ENCODE data around the gene CERS5.

CERS5 gene

GRCh38 chr12:50120521-50120920 lies 46.6 kb downstream of the CERS5 start:
- FAIRE-seq (peak; percentile 91), DNase-seq (ENCODE audit: insufficient read length, low spot score) (peak; percentile 88)
- TF ChIP-seq CTCF (IDR thresholded peaks at IDR 0.05; ENCODE audit: insufficient read depth, missing control alignments): no peak

- DNase-seq (ENCODE audit: insufficient read length, low spot score) (no peak), FAIRE-seq (no peak)
- TF ChIP-seq CTCF (IDR thresholded peaks at IDR 0.05; ENCODE audit: insufficient read depth, missing control alignments): no peak
Measured at GRCh38 chr12:50119387-50119786, 47.8 kb downstream of the CERS5 start.

GRCh38 chr12:50117057-50117622 lies 50.0 kb downstream of the CERS5 start:
- FAIRE-seq (no peak), DNase-seq (ENCODE audit: insufficient read length, low spot score) (no peak)
- no peak for TF ChIP-seq CTCF (IDR thresholded peaks at IDR 0.05; ENCODE audit: insufficient read depth, missing control alignments)

GRCh38 chr12:50112456-50113218 lies 54.5 kb downstream of the CERS5 start:
- TF ChIP-seq CTCF (IDR thresholded peaks at IDR 0.05; ENCODE audit: insufficient read depth, missing control alignments): no peak
- DNase-seq (ENCODE audit: insufficient read length, low spot score) (no peak), FAIRE-seq (no peak)

GRCh38 chr12:50111693-50112455 lies 55.3 kb downstream of the CERS5 start, which contains the start of gene COX14:
Gene COX14 (plus strand): TSS chr12:50112236. CDS start chr12:50120044, 7,808 bp downstream.
- peak; percentile 88 for DNase-seq (ENCODE audit: insufficient read length, low spot score)
- FAIRE-seq: no peak
- TF ChIP-seq CTCF (IDR thresholded peaks at IDR 0.05; ENCODE audit: insufficient read depth, missing control alignments): peak; percentile 85

GRCh38 chr12:50111395-50111692 lies 55.8 kb downstream of the CERS5 start:
- no peak for TF ChIP-seq CTCF (IDR thresholded peaks at IDR 0.05; ENCODE audit: insufficient read depth, missing control alignments)
- FAIRE-seq (no peak), DNase-seq (ENCODE audit: insufficient read length, low spot score) (no peak)

Data from D721Med (cell line).